ENCODE data around the gene COMMD3. TPM values are rescaled to one million over a fixed set of nuclear protein-coding genes. Genes with fewer than 3 reads are reported as not detected.

COMMD3 gene
- total and polyA plus RNA-seq, 9 of the 15 experiments (the other 6 are each of a cell fraction or from before 2014, with no cell fraction given), result 50.7 to 217 (median 80.1) TPM

- Histone ChIP-seq H3K4me2 (ENCODE audit: insufficient read depth, low read length) (peak overlapping the region; percentile 50), H4K20me1 (replicated peaks; ENCODE audit: control insufficient read depth, insufficient read depth, low read length) (0 out of 2 replicates have a peak, but pooled peaks cover 6% of the 10 kb centered on the region), H3K9me3 (replicated peaks; ENCODE audit: control insufficient read depth, insufficient read depth, low read depth, low read length) (no peaks in the 10 kb centered on the region), H3K27ac (ENCODE audit: extremely low read depth, low read depth, low read length) (peak overlapping the region; percentile 45), H3K4me1 (replicated peaks in 1 of 2; ENCODE audit: control insufficient read depth in 2 of 2, insufficient read depth in 2 of 2, low read length in 2 of 2) (peaks cover 6 to 21% of the 10 kb centered on the region in 2 experiments; a peak in 3 of 5 replicates), H3K36me3 (ENCODE audit: control insufficient read depth, insufficient read depth, low read length) (peaks cover 50% of the 10 kb centered on the region), H3K9me1 (ENCODE audit: control insufficient read depth, insufficient read depth, low read length) (no peaks in the 10 kb centered on the region), H3K4me3 (peak overlapping the region; percentile 50), H3K27me3 (ENCODE audit: control insufficient read depth in 2 of 2, insufficient read depth in 2 of 2, low read length in 2 of 2) (peaks cover 6 to 7% of the 10 kb centered on the region in 2 experiments; a peak in 3 of 5 replicates), H2AFZ (ENCODE audit: low read depth, low read length) (peak overlapping the region; percentile 22), H3K9ac (ENCODE audit: insufficient read depth in 1 of 2, low read depth in 2 of 2, low read length in 2 of 2) (peak overlapping the region; percentile 44 to 83; a peak in 3 of 4 replicates), H3K79me2 (ENCODE audit: control insufficient read depth, insufficient read depth, low read length) (peaks cover 52% of the 10 kb centered on the region)
- TF ChIP-seq MCM5 (IDR thresholded peaks at IDR 0.05; ENCODE audit: low read depth) (no peak), TFE3 (CRISPR knock-in tag; IDR thresholded peaks at IDR 0.05) (no peak), ZC3H4 (CRISPR knock-in tag; IDR thresholded peaks at IDR 0.05; ENCODE audit: borderline replicate concordance) (no peak), NR2C2 (CRISPR knock-in tag; IDR thresholded peaks at IDR 0.05) (no peak), NR2C2 (tag; IDR thresholded peaks at IDR 0.05) (0 out of 2 replicates have a peak, but pooled peaks have one; percentile 1), MTA3 (IDR thresholded peaks at IDR 0.05; ENCODE audit: borderline replicate concordance) (no peak)
- BruUV-seq (replicated peaks), result no TSS peak
- WGBS (ENCODE audit: insufficient coverage, low coverage, missing lambda C conversion rate), result 50% methylated on average over 8 of the region's 8 CpGs
- POLR2A ChIA-PET, result interaction anchor here (0.7 to 1.1 kb wide), 4 partner anchors 10 to 30 kb away, joined by 3 to 5 read pairs (median 4); partner anchors contain the start of gene COMMD3
- in situ Hi-C loops (cut with MboI), result no loop called here
- ATAC-seq (no peak), FAIRE-seq (no peak), DNase-seq (ENCODE audit: extremely low read depth in 1 of 4, low spot score in 3 of 4) (no peak)
- CTCF ChIA-PET (ENCODE audit: low intra/inter-chr PET ratio), result no interaction called here
- intact Hi-C loops (cut with micrococcal nuclease), result no loop called here
Observed at GRCh38 chr10:22326145-22326702, 10.0 kb downstream of the COMMD3 start.

Data from K562 (cell line).